ENCODE measurements around the gene TRIM24.
A peak's percentile ranks its signal among the peaks of the same experiment; 100 is the strongest.
"Not testable (repeated sequence)": the region's sequence is repeated elsewhere in the genome, so short reads cannot be mapped to it uniquely, and the experiment has no call there.

The TRIM24 gene

GRCh38 chr7:138460176-138460648, at the start of gene TRIM24:
TRIM24 (plus strand) TSS chr7:138460259; CDS start chr7:138460549, 290 bp downstream.
- no peak for DNase-seq (ENCODE audit: low read depth in 2 of 2)

- DNase-seq (ENCODE audit: low read depth in 2 of 2), result not testable (repeated sequence)
Measured at GRCh38 chr7:138412077-138412476, 48.0 kb upstream of the TRIM24 start.

- not testable (repeated sequence) for DNase-seq (ENCODE audit: low read depth in 2 of 2)
Measured at GRCh38 chr7:138412921-138413320, 47.1 kb upstream of the TRIM24 start.

GRCh38 chr7:138417078-138417700, 42.9 kb upstream of the TRIM24 start:
- no peak for DNase-seq (ENCODE audit: low read depth in 2 of 2)

GRCh38 chr7:138417764-138418163, 42.3 kb upstream of the TRIM24 start:
- no peak for DNase-seq (ENCODE audit: low read depth in 2 of 2)

- not testable (repeated sequence) for DNase-seq (ENCODE audit: low read depth in 2 of 2)
Measured at GRCh38 chr7:138418403-138418802, 41.7 kb upstream of the TRIM24 start.

GRCh38 chr7:138425026-138425425, 35.0 kb upstream of the TRIM24 start:
- no peak for DNase-seq (ENCODE audit: low read depth in 2 of 2)

GRCh38 chr7:138429577-138430250, 30.3 kb upstream of the TRIM24 start:
- DNase-seq (ENCODE audit: low read depth in 2 of 2), result no peak

- DNase-seq (ENCODE audit: low read depth in 2 of 2), result no peak
Measured at GRCh38 chr7:138431517-138431916, 28.5 kb upstream of the TRIM24 start.

GRCh38 chr7:138433583-138434443, 26.2 kb upstream of the TRIM24 start:
- no peak for DNase-seq (ENCODE audit: low read depth in 2 of 2)

GRCh38 chr7:138434597-138435019, 25.5 kb upstream of the TRIM24 start:
- DNase-seq (ENCODE audit: low read depth in 2 of 2), result no peak

GRCh38 chr7:138435231-138435919, 24.7 kb upstream of the TRIM24 start:
- no peak for DNase-seq (ENCODE audit: low read depth in 2 of 2)

- no peak for DNase-seq (ENCODE audit: low read depth in 2 of 2)
Measured at GRCh38 chr7:138436388-138436787, 23.7 kb upstream of the TRIM24 start.

GRCh38 chr7:138440460-138440859, 19.6 kb upstream of the TRIM24 start:
- no peak for DNase-seq (ENCODE audit: low read depth in 2 of 2)

GRCh38 chr7:138442822-138443221, 17.2 kb upstream of the TRIM24 start:
- no peak for DNase-seq (ENCODE audit: low read depth in 2 of 2)

GRCh38 chr7:138449580-138449979, 10.5 kb upstream of the TRIM24 start:
- no peak for DNase-seq (ENCODE audit: low read depth in 2 of 2)

- no peak for DNase-seq (ENCODE audit: low read depth in 2 of 2)
Measured at GRCh38 chr7:138455609-138456008, 4.5 kb upstream of the TRIM24 start.

GRCh38 chr7:138456220-138456619, 3.8 kb upstream of the TRIM24 start:
- no peak for DNase-seq (ENCODE audit: low read depth in 2 of 2)

GRCh38 chr7:138458576-138459412, 1.3 kb upstream of the TRIM24 start:
- no peak for DNase-seq (ENCODE audit: low read depth in 2 of 2)

- DNase-seq (ENCODE audit: low read depth in 2 of 2), result peak; percentile 94 to 96
Measured at GRCh38 chr7:138459413-138460175, 465 bp upstream of the TRIM24 start.
